ENCODE results near the gene DRD1. TPM values are rescaled to one million over a fixed set of nuclear protein-coding genes. Genes with fewer than 3 reads are reported as not detected.
"Not testable (repeated sequence)": the region's sequence is repeated elsewhere in the genome, so short reads cannot be mapped to it uniquely, and the experiment has no call there.

Gene DRD1
- total RNA-seq, 1 donor from 2014 or later, result 0.87 TPM

DNA sequence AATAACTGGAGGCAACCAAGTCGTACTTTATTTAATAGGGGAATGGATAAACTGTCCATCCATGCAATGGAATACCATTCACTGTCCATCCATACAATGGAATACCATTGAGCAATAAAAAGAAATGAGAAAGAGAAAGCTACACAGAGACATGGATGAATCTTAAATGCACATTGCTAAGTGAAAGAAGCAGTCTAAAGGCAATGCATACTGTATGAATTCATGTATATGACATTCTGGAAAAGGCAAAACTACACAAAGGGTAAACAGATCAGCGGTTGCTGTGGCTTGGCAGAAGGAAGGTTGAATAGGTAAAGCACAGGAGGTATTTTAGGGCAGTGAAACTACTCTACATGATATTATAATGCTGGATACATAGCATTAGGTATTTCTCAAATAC lies 16.2 kb downstream of the DRD1 start:
- Mint-ChIP-seq H3K27me3 (peaks cover 16% of the 10 kb centered on the region), H3K4me3 (no peak overlapping the region), H3K36me3 (no peaks in the 10 kb centered on the region), H3K9me3 (peaks cover 12% of the 10 kb centered on the region), H3K27ac (no peak overlapping the region), H3K4me1 (ENCODE audit: unreplicated experiment) (no peaks in the 10 kb centered on the region)
- TF ChIP-seq, protein P1, sequence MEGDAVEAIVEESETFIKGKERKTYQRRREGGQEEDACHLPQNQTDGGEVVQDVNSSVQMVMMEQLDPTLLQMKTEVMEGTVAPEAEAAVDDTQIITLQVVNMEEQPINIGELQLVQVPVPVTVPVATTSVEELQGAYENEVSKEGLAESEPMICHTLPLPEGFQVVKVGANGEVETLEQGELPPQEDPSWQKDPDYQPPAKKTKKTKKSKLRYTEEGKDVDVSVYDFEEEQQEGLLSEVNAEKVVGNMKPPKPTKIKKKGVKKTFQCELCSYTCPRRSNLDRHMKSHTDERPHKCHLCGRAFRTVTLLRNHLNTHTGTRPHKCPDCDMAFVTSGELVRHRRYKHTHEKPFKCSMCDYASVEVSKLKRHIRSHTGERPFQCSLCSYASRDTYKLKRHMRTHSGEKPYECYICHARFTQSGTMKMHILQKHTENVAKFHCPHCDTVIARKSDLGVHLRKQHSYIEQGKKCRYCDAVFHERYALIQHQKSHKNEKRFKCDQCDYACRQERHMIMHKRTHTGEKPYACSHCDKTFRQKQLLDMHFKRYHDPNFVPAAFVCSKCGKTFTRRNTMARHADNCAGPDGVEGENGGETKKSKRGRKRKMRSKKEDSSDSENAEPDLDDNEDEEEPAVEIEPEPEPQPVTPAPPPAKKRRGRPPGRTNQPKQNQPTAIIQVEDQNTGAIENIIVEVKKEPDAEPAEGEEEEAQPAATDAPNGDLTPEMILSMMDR (conservative IDR thresholded peaks at IDR 0.05), result no peak
- no peak for DNase-seq (ENCODE audit: extremely low spot score, unreplicated experiment)

DNA sequence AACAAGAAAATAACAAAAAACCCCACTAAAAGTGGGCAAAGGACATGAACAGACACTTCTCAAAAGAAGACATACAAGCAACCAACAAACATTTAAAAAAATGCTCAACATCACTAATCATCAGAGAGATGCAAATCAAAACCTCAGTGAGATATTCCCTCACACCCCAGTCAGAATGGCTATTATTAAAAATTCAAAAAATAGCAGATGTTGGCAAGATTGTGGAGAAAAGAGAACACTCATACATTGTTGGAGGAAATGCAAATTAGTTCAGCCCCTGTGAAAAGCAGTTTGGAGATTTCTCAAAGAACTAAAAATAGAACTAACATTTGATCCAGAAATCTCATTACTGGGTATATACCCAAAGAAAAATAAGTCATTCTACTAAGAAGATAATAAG lies 19.4 kb downstream of the DRD1 start:
- H3K27me3 Mint-ChIP-seq, result not testable (repeated sequence)

DNA sequence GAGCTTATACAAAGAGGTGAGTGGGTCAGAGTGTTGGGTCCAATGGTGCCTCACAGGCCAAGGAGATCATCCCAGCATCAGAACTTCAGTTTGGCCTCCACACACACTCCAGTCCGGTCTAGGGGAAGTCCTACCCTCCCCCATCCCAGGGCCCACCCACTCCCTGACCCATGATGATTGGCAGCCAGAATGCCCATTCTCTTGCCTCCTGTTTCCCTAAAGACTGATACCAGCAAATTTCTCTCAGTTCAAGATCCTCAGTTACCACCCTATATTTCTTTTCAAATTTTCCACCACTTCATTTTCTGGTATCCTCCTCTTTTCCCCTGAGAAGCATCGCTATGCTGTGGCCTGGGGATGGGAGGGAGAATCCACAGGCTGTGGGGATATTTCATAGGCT lies 21.9 kb downstream of the DRD1 start:
- DNase-seq (ENCODE audit: extremely low spot score, unreplicated experiment), result no peak
- Mint-ChIP-seq H3K4me3 (no peak overlapping the region), H3K9me3 (no peaks in the 10 kb centered on the region), H3K27ac (no peak overlapping the region), H3K36me3 (no peaks in the 10 kb centered on the region), H3K4me1 (ENCODE audit: unreplicated experiment) (no peaks in the 10 kb centered on the region), H3K27me3 (peaks cover 4% of the 10 kb centered on the region)
- TF ChIP-seq, protein P1 (conservative IDR thresholded peaks at IDR 0.05), result no peak

More for the DNA sequence above, 19.4 kb downstream of the DRD1 start:
- not testable (repeated sequence) for H3K4me3 Mint-ChIP-seq; H3K4me1 Mint-ChIP-seq (ENCODE audit: unreplicated experiment); DNase-seq (ENCODE audit: extremely low spot score, unreplicated experiment); H3K27ac Mint-ChIP-seq; H3K36me3 Mint-ChIP-seq
- H3K9me3 Mint-ChIP-seq, result peaks cover 12% of the 10 kb centered on the region

DNA sequence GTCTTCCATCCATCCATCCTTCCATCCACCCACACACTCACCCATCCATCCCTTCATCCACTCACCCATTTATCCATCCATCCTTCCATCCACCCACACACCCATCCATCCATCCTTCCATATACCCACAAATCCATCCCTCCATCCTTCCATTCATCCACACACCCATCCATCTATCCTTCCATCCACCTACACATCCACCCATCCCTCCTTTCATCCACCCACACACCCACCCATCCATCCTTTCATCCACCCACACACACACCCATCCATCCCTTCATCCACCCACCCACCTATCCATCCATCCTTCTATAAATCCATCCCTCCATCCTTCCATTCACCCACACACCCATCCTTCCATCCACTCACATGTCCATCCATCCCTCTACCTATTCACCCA lies 23.6 kb downstream of the DRD1 start:
- H3K4me3 Mint-ChIP-seq, result no peak overlapping the region
- H3K9me3 Mint-ChIP-seq, result no peaks in the 10 kb centered on the region
- DNase-seq (ENCODE audit: extremely low spot score, unreplicated experiment), result no peak
- no peaks in the 10 kb centered on the region for H3K36me3 Mint-ChIP-seq
- peaks cover 4% of the 10 kb centered on the region for H3K27me3 Mint-ChIP-seq
- TF ChIP-seq, protein P1 (conservative IDR thresholded peaks at IDR 0.05), result no peak
- H3K27ac Mint-ChIP-seq, result no peak overlapping the region
- no peaks in the 10 kb centered on the region for H3K4me1 Mint-ChIP-seq (ENCODE audit: unreplicated experiment)

DNA sequence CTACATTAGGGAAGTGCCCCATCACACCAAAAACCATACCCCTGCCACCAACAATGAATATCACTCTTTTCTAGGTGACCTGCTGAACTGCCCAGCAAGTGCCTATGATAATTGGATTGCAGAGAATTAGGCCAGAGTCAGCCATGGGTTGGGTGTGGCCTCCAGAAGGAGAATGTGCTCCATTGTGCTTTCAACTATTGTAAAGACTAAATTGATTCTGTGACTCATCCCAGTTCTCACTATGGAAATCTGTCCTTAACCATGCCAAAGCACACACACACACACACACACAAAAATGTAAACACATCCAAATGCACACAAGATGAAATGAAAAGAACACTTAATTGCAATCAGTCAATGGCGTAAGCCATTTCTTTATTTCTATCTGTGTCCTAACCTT lies 25.7 kb downstream of the DRD1 start:
- no peaks in the 10 kb centered on the region for H3K9me3 Mint-ChIP-seq
- H3K27ac Mint-ChIP-seq, result no peak overlapping the region
- no peaks in the 10 kb centered on the region for H3K4me1 Mint-ChIP-seq (ENCODE audit: unreplicated experiment)
- H3K27me3 Mint-ChIP-seq, result no peaks in the 10 kb centered on the region
- DNase-seq (ENCODE audit: extremely low spot score, unreplicated experiment), result no peak
- H3K4me3 Mint-ChIP-seq, result no peak overlapping the region
- TF ChIP-seq, protein P1 (conservative IDR thresholded peaks at IDR 0.05), result no peak
- no peaks in the 10 kb centered on the region for H3K36me3 Mint-ChIP-seq

DNA sequence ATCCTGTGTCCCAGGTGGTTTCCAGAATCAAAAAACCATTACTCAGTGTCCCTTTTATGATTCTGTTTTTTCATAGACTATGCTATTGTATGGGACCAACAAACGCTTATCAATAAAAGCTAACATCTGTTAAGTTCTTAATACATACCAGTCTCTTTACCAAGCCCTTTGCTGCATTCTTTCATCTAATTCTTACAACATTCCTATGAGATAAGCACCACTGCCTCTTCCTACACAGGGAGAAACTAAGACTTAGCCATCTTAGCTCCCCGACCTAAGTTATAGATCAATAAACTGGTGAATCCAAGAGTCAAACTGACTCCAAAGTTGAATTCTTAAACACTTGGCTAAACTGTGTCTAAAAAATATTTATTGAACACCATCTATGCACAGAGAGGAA lies 26.6 kb downstream of the DRD1 start:
- H3K27me3 Mint-ChIP-seq, result no peaks in the 10 kb centered on the region
- H3K4me1 Mint-ChIP-seq (ENCODE audit: unreplicated experiment), result no peaks in the 10 kb centered on the region
- DNase-seq (ENCODE audit: extremely low spot score, unreplicated experiment), result no peak
- no peak overlapping the region for H3K27ac Mint-ChIP-seq
- H3K9me3 Mint-ChIP-seq, result no peaks in the 10 kb centered on the region
- H3K36me3 Mint-ChIP-seq, result no peaks in the 10 kb centered on the region
- TF ChIP-seq, protein P1 (conservative IDR thresholded peaks at IDR 0.05), result no peak
- no peak overlapping the region for H3K4me3 Mint-ChIP-seq

Data from type B pancreatic cell (in vitro differentiated cells).